Esophagus muscularis mucosa (tissue), 4 donors: ENCODE results near the gene PLXDC2. TPM values are rescaled to one million over a fixed set of nuclear protein-coding genes. Genes with fewer than 3 reads are reported as not detected.

Experiments
- DNase-seq: peaks from one replicate; pipeline ENCODE4 v3.0.0-alpha.2; 2017; ENCODE audit errors: extremely low spot score
- H3K27ac ChIP-seq, 4 donors: fragments of 200-600 bp; sonication (generic); replicated peaks in 1 of 4; 1 replicate in 3 of 4; 2 replicates in 1 of 4; pipeline ENCODE4 v1.5.1; 2016 to 2019; ENCODE audit warnings: mild to moderate bottlenecking in 1 of 4
- H3K27me3 ChIP-seq, 4 donors: fragments of 200-600 bp; sonication (generic); one replicate each; pipeline versions ENCODE4 v1.5.1 to v1.6.0; 2016 to 2019
- H3K36me3 ChIP-seq, 4 donors: fragments of 200-600 bp; sonication (generic); one replicate each; pipeline ENCODE4 v1.5.1; 2016 to 2019
- H3K4me1 ChIP-seq, 4 donors: fragments of 200-600 bp; sonication (generic); one replicate each; pipeline ENCODE4 v1.5.1; 2016 to 2019
- H3K4me3 ChIP-seq, 4 donors: fragments of 200-600 bp; sonication (generic); 1 replicate in 2 of 4; 2 replicates in 2 of 4; pipeline ENCODE4 v1.5.1; 2016 to 2019; ENCODE audit warnings: mild to moderate bottlenecking in 4 of 4, moderate library complexity in 1 of 4
- H3K9me3 ChIP-seq, 4 donors: fragments of 200-600 bp; sonication (generic); 1 replicate in 3 of 4; 2 replicates in 1 of 4; pipeline ENCODE4 v1.5.1; 2016 to 2019
- EP300 ChIP-seq: sonication (generic); formaldehyde crosslinking; IDR thresholded peaks from one replicate; pipeline ENCODE4 v1.6.1; 2017; ENCODE audit warnings: antibody characterized with exemption
- POLR2A ChIP-seq: fragments of 450-650 bp; IDR thresholded peaks from one replicate; pipeline ENCODE4 v1.6.1; 2017; ENCODE audit warnings: antibody characterized with exemption, moderate library complexity, mild to moderate bottlenecking, low read depth
- POLR2AphosphoS5 ChIP-seq, 2 donors: sonication (generic); formaldehyde crosslinking; IDR thresholded peaks; one replicate each; pipeline ENCODE4 v1.6.1; 2017; ENCODE audit warnings: antibody characterized with exemption in 2 of 2
- WGBS: methylation state at CpG from one replicate; pipeline ENCODE4 v1.1.5; 2018; 5-methylcytosine and 5-hydroxymethylcytosine counted together
- intact Hi-C: fragments of 100-400 bp; cut with DNase I; formaldehyde crosslinking; loops from one replicate; pipeline ENCODE4 v1.15.1; 2023
- total RNA-seq, 4 donors: library from RNA; depleted of rRNA; stranded (reverse); fragments of >200 nt; gene quantifications; one replicate each; pipeline versions ENCODE4 v1.1.0 to v1.2.1, GENCODE V29; 2016
- TF ChIP-seq, protein P1 (sequence below), 3 experiments: fragments of 200-600 bp in 2 of 3; fragments of 450-650 bp in 1 of 3; sonication (generic) in 2 of 3; IDR thresholded peaks; one replicate each; pipeline ENCODE4 v1.5.1; 2017 to 2019; ENCODE audit warnings: antibody characterized with exemption in 3 of 3, mild to moderate bottlenecking in 2 of 3, moderate library complexity in 1 of 3

Gene PLXDC2
- total RNA-seq, 4 donors from 2014 or later: 28.7 to 54.2 (median 42.4) TPM

- Histone ChIP-seq H3K36me3 (no peaks in the 10 kb centered on the region), H3K9me3 (no peaks in the 10 kb centered on the region), H3K4me3 (no peak overlapping the region), H3K4me1 (peaks cover 0 to 10% (median 4%) of the 10 kb centered on the region in 4 donors), H3K27ac (no peak overlapping the region), H3K27me3 (no peaks in the 10 kb centered on the region)
- 83% methylated on average over 4 of the region's 4 CpGs for WGBS
- TF ChIP-seq POLR2A: no peak
- TF ChIP-seq, protein P1, sequence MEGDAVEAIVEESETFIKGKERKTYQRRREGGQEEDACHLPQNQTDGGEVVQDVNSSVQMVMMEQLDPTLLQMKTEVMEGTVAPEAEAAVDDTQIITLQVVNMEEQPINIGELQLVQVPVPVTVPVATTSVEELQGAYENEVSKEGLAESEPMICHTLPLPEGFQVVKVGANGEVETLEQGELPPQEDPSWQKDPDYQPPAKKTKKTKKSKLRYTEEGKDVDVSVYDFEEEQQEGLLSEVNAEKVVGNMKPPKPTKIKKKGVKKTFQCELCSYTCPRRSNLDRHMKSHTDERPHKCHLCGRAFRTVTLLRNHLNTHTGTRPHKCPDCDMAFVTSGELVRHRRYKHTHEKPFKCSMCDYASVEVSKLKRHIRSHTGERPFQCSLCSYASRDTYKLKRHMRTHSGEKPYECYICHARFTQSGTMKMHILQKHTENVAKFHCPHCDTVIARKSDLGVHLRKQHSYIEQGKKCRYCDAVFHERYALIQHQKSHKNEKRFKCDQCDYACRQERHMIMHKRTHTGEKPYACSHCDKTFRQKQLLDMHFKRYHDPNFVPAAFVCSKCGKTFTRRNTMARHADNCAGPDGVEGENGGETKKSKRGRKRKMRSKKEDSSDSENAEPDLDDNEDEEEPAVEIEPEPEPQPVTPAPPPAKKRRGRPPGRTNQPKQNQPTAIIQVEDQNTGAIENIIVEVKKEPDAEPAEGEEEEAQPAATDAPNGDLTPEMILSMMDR (IDR thresholded peaks at IDR 0.05): no peak
- no peak for TF ChIP-seq POLR2AphosphoS5 (IDR thresholded peaks at IDR 0.05)
- TF ChIP-seq EP300: no peak
- DNase-seq: no peak
- intact Hi-C loops: loop anchor here (10.0 kb wide), 1 partner anchor 293 kb away; the partner anchor contains the start of gene PLXDC2
These were observed 291.8 kb downstream of the PLXDC2 start for GRCh38 chr10:20108021-20108420.

- intact Hi-C loops: loop anchor here (10.0 kb wide), 1 partner anchor 295 kb away; the partner anchor contains the start of gene PLXDC2
- TF ChIP-seq POLR2A (no peak), EP300 (no peak), POLR2AphosphoS5 (IDR thresholded peaks at IDR 0.05) (no peak)
- TF ChIP-seq, protein P1 (IDR thresholded peaks at IDR 0.05): no peak
- Histone ChIP-seq H3K36me3 (no peaks in the 10 kb centered on the region), H3K27me3 (no peaks in the 10 kb centered on the region), H3K9me3 (no peaks in the 10 kb centered on the region), H3K4me1 (peaks cover 0 to 10% (median 4%) of the 10 kb centered on the region in 4 donors), H3K27ac (no peak overlapping the region), H3K4me3 (no peak overlapping the region)
- no peak for DNase-seq
- 77% methylated on average over 4 of the region's 4 CpGs for WGBS
These were observed 293.4 kb downstream of the PLXDC2 start for GRCh38 chr10:20109613-20110012.

DNA sequence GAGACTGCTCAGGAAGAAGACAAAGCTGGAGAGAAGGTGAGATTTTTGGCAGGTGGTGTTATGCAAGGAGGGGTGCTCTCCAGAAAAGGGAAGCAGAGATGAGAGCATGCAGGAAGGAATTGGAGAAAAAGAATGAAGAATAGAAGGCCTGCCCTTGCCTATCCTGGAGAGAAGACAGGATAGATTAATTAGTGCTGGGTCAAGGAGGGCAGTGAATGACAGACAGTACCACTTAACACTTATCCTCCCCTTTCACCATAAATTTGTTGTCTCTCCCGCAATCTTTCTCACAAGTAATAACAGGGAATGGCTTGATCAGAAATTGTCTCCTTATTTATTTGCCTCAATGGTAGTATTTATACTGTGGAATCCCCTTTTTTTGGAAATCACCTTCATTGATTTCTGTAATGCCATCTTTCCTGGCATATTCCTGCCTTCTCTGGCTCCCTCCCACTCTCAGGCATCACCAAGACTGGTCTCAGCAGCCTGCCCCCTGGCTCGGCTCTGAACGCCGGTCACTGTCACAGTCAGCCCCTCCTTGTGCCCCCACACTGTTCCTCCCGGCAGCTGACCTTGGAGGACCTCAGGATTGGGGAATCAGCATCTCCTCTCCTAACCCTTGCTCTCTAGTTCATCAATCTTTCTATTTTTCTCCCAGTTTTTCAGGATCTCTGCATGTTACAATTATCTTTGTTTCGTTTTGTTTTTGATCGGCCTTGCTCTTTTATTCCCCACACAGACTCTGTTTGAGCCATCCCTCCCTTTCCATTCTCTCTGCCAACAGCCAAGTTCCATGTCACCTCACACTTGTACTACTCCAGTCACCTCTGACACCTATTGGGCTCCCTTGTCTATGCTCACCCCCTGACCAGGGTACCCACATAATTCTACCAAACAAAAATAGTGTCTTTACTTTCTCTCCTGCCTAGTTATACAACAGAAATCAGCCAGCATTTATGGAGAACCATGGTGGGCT is 294.2 kb downstream of the PLXDC2 start:
- H3K4me3 ChIP-seq: peak overlapping the region in 1 of 4 donors; percentile 5
- no peak overlapping the region for H3K27ac ChIP-seq
- H3K27me3 ChIP-seq: no peaks in the 10 kb centered on the region
- intact Hi-C loops: no loop called here
- WGBS: 67% methylated on average over 7 of the region's 7 CpGs
- DNase-seq: no peak
- TF ChIP-seq EP300: no peak
- no peak for TF ChIP-seq POLR2A
- TF ChIP-seq POLR2AphosphoS5 (IDR thresholded peaks at IDR 0.05): no peak
- H3K36me3 ChIP-seq: no peaks in the 10 kb centered on the region
- H3K4me1 ChIP-seq: peaks cover 0 to 10% (median 4%) of the 10 kb centered on the region in 4 donors
- no peaks in the 10 kb centered on the region for H3K9me3 ChIP-seq

DNA sequence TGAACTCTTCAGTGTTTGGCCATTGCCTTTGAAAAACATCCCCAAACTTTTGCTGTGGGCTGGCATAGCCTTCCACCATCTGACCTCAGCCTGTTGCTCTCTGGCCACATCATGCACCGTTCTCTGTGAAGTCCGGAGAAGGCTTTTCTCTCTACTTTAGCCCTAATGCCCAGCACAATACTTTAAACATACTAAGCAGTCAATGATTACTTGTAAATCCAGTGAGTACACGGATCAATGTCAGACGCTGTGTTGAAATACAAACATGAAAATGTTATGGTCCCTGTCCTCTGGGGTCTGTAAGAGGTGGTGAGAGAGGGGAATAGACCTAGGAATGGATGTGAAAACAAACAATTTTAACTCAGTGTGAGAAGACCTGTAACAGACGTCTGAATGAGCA is 297.9 kb downstream of the PLXDC2 start:
- Histone ChIP-seq H3K9me3 (no peaks in the 10 kb centered on the region), H3K27ac (no peak overlapping the region), H3K36me3 (no peaks in the 10 kb centered on the region), H3K4me3 (no peak overlapping the region), H3K4me1 (peaks cover 0 to 10% (median 4%) of the 10 kb centered on the region in 4 donors), H3K27me3 (no peaks in the 10 kb centered on the region)
- no peak for DNase-seq
- TF ChIP-seq EP300 (no peak), POLR2AphosphoS5 (IDR thresholded peaks at IDR 0.05) (no peak), POLR2A (no peak)
- TF ChIP-seq, protein P1 (IDR thresholded peaks at IDR 0.05): no peak
- 84% methylated on average over 5 of the region's 5 CpGs for WGBS
- intact Hi-C loops: no loop called here

DNA sequence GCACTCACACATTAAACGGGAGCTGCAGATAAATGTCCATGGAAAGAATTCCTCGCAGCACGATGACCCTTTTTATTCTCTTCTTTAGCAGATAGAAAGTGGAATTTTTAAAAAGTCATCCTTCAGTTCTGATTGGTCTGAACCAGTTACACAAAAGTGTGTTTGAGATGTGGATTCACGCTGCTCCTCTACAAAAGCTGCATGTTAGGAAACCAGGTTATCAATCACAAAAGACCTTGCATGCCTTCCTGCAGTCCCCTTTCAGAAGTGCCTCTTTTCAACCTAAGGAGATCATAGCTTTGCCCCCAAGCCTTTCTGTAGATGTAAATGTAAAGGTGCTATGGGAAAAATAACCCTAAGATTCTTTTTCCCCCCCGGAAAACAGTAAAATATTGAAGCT is 299.7 kb downstream of the PLXDC2 start:
- 87% methylated on average over 5 of the region's 5 CpGs for WGBS
- TF ChIP-seq POLR2AphosphoS5 (IDR thresholded peaks at IDR 0.05) (no peak), POLR2A (no peak), EP300 (no peak)
- TF ChIP-seq, protein P1 (IDR thresholded peaks at IDR 0.05): no peak
- Histone ChIP-seq H3K4me1 (no peaks in the 10 kb centered on the region), H3K9me3 (no peaks in the 10 kb centered on the region), H3K36me3 (no peaks in the 10 kb centered on the region), H3K27me3 (no peaks in the 10 kb centered on the region), H3K27ac (no peak overlapping the region), H3K4me3 (no peak overlapping the region)
- no peak for DNase-seq
- intact Hi-C loops: no loop called here
